ENCODE measurements around the gene ATP5ME.

DNA sequence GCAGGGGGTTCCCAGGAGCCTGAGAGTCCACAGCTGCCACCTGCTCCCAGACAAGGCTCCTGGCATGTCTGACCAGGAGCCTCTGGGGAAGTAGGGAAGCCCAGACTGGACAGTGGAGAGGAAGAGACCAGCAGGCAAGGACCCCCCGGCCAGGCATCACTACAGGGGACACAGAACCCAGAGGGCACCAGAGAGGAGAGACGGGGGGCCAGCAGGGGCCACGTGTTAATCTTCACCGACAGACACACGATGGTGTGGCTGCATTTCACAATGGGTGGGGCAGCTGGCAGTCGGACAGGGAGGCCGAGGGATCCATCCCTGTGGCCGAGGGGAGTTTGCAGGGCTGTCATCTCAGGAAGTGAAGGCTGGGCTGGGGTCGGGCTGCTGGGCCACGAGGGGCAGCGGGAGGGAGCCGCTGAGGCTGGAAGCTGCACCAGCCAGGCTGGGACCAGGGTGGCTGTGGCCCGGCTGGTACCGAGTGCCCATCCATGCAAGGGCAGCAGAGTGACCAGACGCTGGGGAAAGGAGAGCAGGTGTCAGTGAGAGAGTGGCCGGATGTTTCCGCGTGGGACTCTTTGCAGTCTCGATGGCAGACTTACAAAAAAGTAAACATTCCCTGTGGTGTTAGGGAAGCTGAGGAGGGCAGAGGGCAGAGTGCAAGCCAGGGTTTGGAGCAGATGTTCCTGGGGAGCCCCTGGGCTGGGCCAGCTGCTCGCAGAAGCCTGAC, 44.0 kb downstream of the ATP5ME start:
- TF ChIP-seq CTCF (IDR thresholded peaks at IDR 0.05; ENCODE audit: low read depth, low read length, poor library complexity, severe bottlenecking) (no peak), EZH2phosphoT487 (IDR thresholded peaks at IDR 0.05; ENCODE audit: borderline replicate concordance, low read length) (no peak)

All from DOHH2 (cell line).